ENCODE results near the gene RBM23. TPM values are rescaled to one million over a fixed set of nuclear protein-coding genes. Genes with fewer than 3 reads are reported as not detected.

Gene RBM23
- total RNA-seq, 1 experiment from 2014 or later = 42.4 TPM

DNA sequence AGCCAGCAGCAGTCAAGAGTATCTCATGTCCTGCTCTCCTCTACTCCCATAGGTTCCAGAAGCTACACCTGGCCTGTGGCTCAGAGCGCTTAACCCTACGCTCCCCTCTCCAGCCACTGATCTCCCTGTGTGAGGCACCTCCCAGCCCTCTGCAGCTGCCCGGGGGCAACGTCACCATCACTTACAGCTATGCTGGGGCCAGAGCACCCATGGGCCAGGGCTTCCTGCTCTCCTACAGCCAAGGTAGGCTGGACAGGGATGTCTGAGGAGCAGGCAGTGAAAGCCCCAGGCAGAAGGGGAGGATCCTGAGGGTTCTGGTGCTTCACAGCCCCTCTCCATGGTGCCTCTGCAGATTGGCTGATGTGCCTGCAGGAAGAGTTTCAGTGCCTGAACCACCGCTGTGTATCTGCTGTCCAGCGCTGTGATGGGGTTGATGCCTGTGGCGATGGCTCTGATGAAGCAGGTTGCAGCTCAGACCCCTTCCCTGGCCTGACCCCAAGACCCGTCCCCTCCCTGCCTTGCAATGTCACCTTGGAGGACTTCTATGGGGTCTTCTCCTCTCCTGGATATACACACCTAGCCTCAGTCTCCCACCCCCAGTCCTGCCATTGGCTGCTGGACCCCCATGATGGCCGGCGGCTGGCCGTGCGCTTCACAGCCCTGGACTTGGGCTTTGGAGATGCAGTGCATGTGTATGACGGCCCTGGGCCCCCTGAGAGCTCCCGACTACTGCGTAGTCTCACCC, 43.8 kb downstream of the RBM23 start (continued):
- no peak for TF ChIP-seq ZNF232 (CRISPR knock-in tag; IDR thresholded peaks at IDR 0.05)

DNA sequence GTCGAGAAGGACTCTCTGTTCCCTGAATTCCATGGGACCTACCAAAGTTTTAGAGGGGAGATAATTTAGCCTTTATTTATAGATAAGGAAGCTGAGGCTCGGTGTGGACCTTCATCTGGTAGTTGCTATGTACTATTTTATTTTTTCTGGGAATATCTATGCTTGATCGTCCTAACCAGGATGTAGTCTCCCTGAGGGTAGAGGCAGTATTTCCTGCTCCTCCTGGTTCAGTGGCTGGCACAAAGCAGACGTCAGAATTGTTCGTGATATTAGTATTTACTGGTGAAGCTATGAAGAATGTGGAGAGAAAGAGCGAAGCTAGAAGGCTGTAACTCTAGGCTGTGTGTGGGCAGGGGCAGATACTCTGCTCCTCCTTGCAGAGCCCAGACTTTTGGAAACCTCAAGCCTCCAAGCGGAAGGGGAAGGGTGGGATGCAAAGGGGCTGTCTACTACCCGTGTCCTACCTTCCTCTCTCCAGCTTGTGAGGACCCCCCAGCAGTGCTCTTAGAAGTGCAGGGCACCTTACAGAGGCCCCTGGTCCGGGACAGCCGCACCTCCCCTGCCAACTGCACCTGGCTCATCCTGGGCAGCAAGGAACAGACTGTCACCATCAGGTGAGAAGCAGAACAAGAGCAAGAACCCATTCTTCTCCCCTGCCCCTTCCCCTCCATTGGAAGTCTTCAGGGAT, 46.0 kb downstream of the RBM23 start:
- POLR2A ChIA-PET = interaction anchor here (1.1 to 4.1 kb wide), 4 partner anchors 10 to 50 kb away, joined by 4 to 32 read pairs (median 15); partner anchors contain the start of gene REM2
- peak overlapping the region; percentile 94 for H3K27ac Mint-ChIP-seq
- CTCF ChIA-PET = interaction anchor here (0.6 to 3.8 kb wide), 17 partner anchors 8 to 530 kb away, joined by 3 to 57 read pairs (median 6); partner anchors contain the start of genes ABHD4 and REM2
- ATAC-seq (no peak), DNase-seq (ENCODE audit: low spot score) (no peak)
- H3K27me3 Mint-ChIP-seq (ENCODE audit: low read depth) = no peaks in the 10 kb centered on the region
- no peaks in the 10 kb centered on the region for H3K9me3 Mint-ChIP-seq
- H3K4me1 Mint-ChIP-seq = peaks cover 18% of the 10 kb centered on the region
- no peak for TF ChIP-seq TEAD1 (CRISPR knock-in tag; IDR thresholded peaks at IDR 0.05)
- TF ChIP-seq, protein P1, sequence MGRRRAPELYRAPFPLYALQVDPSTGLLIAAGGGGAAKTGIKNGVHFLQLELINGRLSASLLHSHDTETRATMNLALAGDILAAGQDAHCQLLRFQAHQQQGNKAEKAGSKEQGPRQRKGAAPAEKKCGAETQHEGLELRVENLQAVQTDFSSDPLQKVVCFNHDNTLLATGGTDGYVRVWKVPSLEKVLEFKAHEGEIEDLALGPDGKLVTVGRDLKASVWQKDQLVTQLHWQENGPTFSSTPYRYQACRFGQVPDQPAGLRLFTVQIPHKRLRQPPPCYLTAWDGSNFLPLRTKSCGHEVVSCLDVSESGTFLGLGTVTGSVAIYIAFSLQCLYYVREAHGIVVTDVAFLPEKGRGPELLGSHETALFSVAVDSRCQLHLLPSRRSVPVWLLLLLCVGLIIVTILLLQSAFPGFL (CRISPR knock-in tag; IDR thresholded peaks at IDR 0.05; ENCODE audit: borderline replicate concordance) = peak; percentile 46; the same call in 1 of the 2 replicates
- H3K4me3 Mint-ChIP-seq = peak overlapping the region; percentile 83
- H3K36me3 Mint-ChIP-seq = peaks cover 11% of the 10 kb centered on the region

DNA sequence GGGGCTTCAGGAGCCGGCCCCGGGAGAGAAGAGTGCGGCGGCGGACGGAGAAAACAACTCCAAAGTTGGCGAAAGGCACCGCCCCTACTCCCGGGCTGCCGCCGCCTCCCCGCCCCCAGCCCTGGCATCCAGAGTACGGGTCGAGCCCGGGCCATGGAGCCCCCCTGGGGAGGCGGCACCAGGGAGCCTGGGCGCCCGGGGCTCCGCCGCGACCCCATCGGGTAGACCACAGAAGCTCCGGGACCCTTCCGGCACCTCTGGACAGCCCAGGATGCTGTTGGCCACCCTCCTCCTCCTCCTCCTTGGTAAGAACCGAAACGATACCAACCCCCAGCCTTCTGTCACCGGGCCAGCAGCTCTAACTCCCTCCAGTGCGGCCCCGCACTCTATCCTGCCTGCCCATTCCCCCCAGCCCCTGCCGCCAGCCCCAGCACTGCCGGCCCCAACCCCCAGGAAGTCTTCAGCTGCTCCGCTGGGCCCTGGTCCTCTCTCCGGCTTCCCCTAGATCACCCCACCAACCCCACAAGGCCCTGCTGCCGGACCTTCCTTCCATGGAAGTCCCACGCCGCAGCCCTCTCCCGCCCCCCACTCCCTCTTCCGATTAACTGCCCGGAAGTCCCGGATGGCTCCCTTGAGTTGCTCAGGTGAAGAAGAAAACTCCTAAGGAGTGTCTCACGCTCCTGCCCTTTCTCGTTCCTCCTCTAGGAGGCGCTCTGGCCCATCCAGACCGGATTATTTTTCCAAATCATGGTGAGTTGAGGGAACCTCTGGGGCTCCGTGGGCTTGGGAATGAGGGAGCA, 46.7 kb downstream of the RBM23 start:
- ChIA-PET CTCF (interaction anchor here (0.6 to 3.8 kb wide), 27 partner anchors 9 to 531 kb away, joined by 3 to 57 read pairs (median 5); partner anchors contain the start of genes ABHD4, PRMT5, RBM23 and REM2), POLR2A (interaction anchor here (1.0 to 4.1 kb wide), 5 partner anchors 11 to 49 kb away, joined by 3 to 32 read pairs (median 4); partner anchors contain the start of gene REM2)
- H3K27ac Mint-ChIP-seq = peak overlapping the region; percentile 36
- H3K27me3 Mint-ChIP-seq (ENCODE audit: low read depth) = no peaks in the 10 kb centered on the region
- peak overlapping the region; percentile 83 for H3K4me3 Mint-ChIP-seq
- DNase-seq (ENCODE audit: low spot score) = peak; percentile 94
- H3K4me1 Mint-ChIP-seq = peaks cover 18% of the 10 kb centered on the region
- H3K36me3 Mint-ChIP-seq = peaks cover 11% of the 10 kb centered on the region
- TF ChIP-seq SP1 (CRISPR knock-in tag; conservative IDR thresholded peaks at IDR 0.05) (peak; percentile 51; the same call in 1 of the 2 replicates), NFE2L1 (CRISPR knock-in tag; IDR thresholded peaks at IDR 0.05) (0 out of 2 replicates have a peak, but pooled peaks have one; percentile 20), GTF2I (CRISPR knock-in tag; conservative IDR thresholded peaks at IDR 0.05) (no peak), ZNF423 (CRISPR knock-in tag; IDR thresholded peaks at IDR 0.05) (peak; percentile 70), GABPB1 (CRISPR knock-in tag; IDR thresholded peaks at IDR 0.05) (0 out of 2 replicates have a peak, but pooled peaks have one; percentile 49)
- TF ChIP-seq, protein P2, sequence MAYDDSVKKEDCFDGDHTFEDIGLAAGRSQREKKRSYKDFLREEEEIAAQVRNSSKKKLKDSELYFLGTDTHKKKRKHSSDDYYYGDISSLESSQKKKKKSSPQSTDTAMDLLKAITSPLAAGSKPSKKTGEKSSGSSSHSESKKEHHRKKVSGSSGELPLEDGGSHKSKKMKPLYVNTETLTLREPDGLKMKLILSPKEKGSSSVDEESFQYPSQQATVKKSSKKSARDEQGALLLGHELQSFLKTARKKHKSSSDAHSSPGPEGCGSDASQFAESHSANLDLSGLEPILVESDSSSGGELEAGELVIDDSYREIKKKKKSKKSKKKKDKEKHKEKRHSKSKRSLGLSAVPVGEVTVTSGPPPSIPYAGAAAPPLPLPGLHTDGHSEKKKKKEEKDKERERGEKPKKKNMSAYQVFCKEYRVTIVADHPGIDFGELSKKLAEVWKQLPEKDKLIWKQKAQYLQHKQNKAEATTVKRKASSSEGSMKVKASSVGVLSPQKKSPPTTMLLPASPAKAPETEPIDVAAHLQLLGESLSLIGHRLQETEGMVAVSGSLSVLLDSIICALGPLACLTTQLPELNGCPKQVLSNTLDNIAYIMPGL (CRISPR knock-in tag; IDR thresholded peaks at IDR 0.05) = 0 out of 2 replicates have a peak, but pooled peaks have one; percentile 15
- TF ChIP-seq, protein P3, sequence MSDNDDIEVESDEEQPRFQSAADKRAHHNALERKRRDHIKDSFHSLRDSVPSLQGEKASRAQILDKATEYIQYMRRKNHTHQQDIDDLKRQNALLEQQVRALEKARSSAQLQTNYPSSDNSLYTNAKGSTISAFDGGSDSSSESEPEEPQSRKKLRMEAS (CRISPR knock-in tag; IDR thresholded peaks at IDR 0.05) = 0 out of 2 replicates have a peak, but pooled peaks have one; percentile 32
- TF ChIP-seq, protein P4, sequence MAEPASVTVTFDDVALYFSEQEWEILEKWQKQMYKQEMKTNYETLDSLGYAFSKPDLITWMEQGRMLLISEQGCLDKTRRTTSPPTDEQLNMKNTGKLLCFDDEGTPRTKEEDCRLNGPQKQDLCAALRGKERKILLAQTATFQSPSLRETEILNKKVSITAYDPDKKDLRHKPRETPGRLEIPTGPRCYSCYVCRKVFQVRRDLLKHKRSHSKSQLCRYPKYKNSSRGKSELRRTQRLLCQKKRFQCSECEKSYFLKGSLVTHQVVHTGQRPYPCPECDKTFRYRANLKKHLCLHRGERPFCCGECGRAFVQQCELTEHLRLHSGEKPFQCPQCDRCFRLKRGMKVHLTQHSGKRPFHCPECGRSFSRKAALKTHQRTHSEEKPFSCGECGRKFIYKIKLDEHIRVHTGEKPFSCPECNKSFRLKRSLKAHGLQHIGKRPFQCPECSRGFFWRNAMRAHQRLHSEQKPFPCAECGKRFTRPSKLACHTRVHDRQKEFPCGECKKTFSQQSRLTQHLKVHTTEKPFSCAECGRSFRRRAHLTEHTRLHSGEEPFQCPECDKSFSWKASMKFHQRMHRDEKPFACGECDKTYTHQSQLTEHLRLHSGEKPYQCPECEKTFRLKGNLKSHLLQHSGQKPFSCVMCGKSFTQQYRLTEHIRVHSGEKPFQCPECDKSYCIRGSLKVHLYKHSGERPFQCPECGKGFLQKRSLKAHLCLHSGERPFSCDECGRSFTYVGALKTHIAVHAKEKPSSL (CRISPR knock-in tag; conservative IDR thresholded peaks at IDR 0.05) = no peak
- TF ChIP-seq, protein P5, sequence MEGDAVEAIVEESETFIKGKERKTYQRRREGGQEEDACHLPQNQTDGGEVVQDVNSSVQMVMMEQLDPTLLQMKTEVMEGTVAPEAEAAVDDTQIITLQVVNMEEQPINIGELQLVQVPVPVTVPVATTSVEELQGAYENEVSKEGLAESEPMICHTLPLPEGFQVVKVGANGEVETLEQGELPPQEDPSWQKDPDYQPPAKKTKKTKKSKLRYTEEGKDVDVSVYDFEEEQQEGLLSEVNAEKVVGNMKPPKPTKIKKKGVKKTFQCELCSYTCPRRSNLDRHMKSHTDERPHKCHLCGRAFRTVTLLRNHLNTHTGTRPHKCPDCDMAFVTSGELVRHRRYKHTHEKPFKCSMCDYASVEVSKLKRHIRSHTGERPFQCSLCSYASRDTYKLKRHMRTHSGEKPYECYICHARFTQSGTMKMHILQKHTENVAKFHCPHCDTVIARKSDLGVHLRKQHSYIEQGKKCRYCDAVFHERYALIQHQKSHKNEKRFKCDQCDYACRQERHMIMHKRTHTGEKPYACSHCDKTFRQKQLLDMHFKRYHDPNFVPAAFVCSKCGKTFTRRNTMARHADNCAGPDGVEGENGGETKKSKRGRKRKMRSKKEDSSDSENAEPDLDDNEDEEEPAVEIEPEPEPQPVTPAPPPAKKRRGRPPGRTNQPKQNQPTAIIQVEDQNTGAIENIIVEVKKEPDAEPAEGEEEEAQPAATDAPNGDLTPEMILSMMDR (IDR thresholded peaks at IDR 0.05) = peak; percentile 90
- ATAC-seq = peak; percentile 67
- no peaks in the 10 kb centered on the region for H3K9me3 Mint-ChIP-seq

All from WTC11 (cell line).